Right ventricle myocardium superior (tissue), 1 donor: ENCODE results near the gene CCDC78. TPM values are rescaled to one million over a fixed set of nuclear protein-coding genes. Genes with fewer than 3 reads are reported as not detected.
"Not testable (repeated sequence)": the region's sequence is repeated elsewhere in the genome, so short reads cannot be mapped to it uniquely, and the experiment has no call there.

Source experiments
- ATAC-seq: fragments of 200-7000 bp; cut with Tn5 transposase; one replicate; pipeline ENCODE4 v1.9.1; 2020; ENCODE audit warnings: mild to moderate bottlenecking; ENCODE audit not compliant: poor library complexity
- DNase-seq: peaks from one replicate; pipeline ENCODE4 v3.0.0-alpha.2; 2020
- intact Hi-C: fragments of 100-400 bp; cut with DNase I; formaldehyde crosslinking; loops from one replicate; pipeline ENCODE4 v1.11.2; 2022
- total RNA-seq: library from RNA; stranded (reverse); fragmentation: NEBNext Ultra II Directional; extraction: Animal tissue kit (Norgen Biotek cat#: 25700); gene quantifications from one replicate; pipeline ENCODE4 v1.2.1, GENCODE V29; 2021
- donor health status: DM: no; HTN: yes; CAD: no; lungs with severe emphysema.

CCDC78 gene
- total RNA-seq, 1 donor from 2014 or later: 0.32 TPM

DNA sequence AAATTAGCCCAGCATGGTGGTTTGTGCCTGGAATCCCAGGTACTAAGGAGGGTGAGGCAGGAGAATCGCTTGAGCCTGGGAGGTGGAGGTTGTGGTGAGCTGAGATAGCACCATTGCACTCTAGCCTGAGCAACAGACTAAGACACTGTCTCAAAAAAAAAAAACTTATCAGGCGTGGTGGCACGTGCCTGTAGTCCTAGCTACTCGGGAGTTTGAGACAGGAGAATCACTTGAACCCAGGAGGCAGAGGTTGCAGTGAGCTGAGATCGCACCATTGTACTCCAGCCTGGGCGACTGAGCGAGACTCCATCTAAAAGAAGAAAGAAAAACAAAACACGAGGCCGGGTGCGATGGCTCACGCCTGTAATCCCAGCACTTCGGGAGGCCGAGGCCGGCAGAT, 16.7 kb upstream of the CCDC78 start:
- ATAC-seq, intact Hi-C loops, DNase-seq: not testable (repeated sequence)

DNA sequence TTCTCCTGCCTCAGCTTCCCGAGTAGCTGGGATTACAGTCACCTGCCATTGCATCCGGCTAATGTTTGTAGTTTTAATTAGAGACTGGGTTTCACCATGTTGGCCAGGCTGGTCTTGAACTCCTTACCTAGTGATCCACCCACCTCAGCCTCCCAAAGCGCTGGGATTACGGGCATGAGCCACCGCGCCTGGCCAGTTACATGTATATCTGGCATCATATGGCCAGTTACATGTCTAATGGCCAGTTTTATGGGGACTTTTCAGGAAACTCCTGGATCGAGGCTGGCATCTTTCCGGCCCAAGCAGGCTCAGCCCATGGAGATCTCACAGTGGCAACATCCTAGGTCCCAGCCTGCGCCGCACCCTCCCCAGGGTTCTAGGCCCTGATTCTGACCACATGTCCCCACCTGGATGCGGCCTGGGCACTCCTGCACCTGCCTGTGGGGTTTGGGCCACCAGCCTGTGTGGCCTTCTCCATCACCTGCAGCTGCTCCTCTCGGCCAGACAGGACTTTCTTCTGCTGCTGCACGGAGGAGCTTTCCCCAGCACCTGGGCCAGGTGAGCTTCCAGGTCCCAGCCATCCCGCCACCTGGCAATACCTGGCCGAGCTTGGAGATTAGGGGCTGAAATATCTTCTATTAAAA, 15.9 kb upstream of the CCDC78 start:
- no peak for DNase-seq
- intact Hi-C loops: no loop called here
- ATAC-seq: no peak

DNA sequence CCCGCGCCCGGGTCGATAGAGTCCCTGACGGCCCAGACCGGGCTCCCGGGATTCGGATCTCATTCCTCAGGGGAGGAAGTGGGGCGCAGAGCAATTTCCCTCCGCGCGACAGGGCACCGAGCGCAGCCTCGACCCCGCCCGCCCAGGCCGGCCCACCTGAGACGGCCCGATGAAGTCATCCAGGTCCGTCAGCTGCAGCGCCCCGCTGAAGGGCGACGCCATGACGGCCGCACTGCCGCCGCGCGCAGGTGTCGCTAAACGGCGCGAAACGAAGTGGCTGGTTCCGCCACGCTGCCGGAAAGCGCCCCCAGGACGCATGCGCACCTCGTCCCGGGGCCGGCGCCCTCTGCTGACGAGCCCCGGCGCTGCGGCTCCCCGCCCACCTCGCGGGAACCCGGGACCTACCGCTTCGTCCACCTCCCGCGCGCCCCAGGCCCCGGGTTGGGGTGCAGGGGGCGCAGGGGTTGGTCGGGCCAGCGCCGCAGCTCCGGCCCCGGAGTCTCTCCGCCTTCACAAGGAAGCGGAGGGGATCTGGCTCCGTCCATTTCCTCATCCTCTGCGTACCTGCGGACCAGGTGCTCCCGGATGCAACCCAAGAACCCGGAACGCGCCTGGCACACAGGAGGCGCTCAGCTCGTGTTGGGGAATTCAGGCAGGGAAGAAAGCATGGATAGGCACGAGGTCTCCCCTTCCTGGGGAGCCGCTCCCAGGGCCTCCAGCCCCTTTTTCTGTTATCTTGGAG, 14.7 kb upstream of the CCDC78 start, which contains the start of gene CIAO3:
TSS of gene CIAO3 (minus strand) at position 234 of the 742 bp plus-strand sequence. CDS start at position 222, 12 bp downstream.
- ATAC-seq: peak; percentile 96
- intact Hi-C loops: no loop called here

DNA sequence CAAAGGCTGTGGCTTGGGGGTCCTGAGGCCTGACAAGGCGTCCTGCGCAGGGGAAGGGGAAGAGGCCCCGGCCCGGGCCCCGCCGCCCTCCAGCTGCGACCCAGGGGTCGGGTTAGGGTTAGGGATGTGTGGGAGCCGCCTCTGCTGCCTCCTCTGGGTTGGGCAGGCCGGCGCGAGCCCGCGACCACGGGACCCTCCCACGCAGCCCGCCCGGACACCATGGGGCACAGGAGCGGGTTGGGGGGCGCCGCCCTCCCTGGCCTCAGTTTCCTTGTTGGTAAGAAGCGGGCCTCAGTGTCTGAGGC, 14.2 kb upstream of the CCDC78 start:
- intact Hi-C loops: no loop called here
- DNase-seq (no peak), ATAC-seq (peak; percentile 28)

More for the DNA sequence above, 14.7 kb upstream of the CCDC78 start, which contains the start of gene CIAO3:
- DNase-seq: peak; percentile 92

DNA sequence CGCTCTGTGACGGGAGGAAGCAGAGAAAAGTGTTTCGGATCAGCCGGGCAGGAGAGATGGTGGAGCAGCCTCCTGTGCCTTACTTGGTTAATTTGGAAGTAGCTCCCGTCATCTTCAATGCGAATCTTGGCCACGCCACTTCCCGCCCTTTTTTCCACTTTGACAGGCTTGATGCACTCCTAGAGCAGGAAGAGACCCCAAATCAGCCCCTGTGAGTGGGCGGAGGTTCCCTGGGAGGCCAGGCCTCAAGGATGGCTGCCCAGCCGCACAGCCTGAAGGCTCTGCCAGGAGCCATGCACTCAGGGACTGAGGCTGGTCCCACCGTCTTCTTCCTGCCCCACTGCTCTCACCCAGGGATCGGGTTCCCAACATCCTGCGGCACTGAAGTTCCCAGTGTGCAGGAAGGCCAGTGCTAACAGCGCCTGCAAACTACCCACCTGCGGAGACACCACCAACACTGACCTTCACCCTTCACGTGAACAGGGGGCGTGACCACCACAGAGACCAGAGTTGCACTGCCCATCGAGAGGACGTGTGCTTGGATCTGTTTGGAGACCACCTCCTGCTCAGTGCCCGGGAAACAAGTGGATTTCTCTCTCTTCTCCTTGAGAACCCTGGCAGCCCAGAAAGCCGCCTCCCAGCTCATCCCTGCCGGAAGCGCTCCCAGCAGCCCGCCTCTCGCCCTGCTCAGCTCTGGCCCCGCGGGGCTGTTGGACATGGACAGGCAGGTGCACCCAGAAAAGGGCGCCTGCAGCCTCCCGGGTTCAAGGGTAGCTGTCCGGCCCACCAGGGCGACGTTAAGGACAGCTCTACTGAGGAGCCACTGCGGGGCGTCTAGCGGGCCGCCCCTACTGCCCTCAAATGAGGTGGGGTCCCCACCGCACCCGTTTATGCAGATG, 13.6 kb upstream of the CCDC78 start:
- ATAC-seq: no peak
- no peak for DNase-seq
- intact Hi-C loops: no loop called here

DNA sequence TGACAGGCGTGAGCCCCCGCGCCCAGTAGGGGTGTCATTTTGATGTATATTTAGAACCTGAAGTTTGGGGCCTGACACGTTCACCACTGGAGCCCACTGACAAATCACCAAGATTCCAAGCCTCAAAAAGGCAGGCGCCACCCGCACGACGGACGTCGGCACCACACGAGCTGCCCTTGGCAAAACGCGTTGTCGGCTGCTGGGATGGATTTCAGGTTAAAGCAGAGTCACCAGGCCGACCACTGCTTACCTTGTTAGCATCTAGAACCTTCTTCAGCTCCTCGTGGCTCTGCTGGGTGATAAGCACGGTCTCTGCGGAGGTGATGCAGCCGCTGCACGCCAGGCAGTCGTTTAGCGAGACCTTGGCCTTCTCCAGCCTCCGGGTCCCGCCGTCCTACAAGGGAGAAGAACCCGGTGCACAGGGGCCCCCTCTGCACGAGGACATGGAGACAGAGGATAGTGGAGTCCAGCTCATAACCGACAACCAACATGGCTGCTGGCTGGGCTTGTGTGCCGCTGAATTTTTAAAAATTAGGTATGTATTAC, 10.8 kb upstream of the CCDC78 start:
- intact Hi-C loops: no loop called here
- no peak for ATAC-seq
- DNase-seq: no peak

DNA sequence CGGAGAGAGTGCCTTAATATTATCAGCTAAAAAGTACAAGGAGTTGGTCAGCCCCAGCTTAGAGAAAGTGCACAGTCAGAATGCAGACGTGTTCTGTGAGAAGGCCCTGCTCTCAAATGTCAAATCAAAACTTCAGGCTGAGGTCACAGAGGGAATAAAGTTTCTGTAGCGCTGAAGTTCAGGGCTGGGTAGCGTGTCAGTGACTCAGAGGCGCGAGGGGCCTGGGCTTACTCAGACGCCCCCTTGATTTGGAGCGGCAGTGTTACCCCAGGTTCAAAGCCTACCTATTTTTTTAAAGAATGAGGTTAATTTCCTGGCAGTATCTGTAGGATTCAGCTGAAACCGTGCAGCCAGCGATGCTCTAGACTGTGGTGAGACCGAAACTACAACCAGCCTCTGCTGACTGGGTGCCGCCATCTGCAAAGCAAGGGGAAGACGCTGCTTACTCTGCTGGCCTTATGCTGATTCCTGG, 9.8 kb upstream of the CCDC78 start:
- intact Hi-C loops: no loop called here
- DNase-seq: no peak
- ATAC-seq: no peak

DNA sequence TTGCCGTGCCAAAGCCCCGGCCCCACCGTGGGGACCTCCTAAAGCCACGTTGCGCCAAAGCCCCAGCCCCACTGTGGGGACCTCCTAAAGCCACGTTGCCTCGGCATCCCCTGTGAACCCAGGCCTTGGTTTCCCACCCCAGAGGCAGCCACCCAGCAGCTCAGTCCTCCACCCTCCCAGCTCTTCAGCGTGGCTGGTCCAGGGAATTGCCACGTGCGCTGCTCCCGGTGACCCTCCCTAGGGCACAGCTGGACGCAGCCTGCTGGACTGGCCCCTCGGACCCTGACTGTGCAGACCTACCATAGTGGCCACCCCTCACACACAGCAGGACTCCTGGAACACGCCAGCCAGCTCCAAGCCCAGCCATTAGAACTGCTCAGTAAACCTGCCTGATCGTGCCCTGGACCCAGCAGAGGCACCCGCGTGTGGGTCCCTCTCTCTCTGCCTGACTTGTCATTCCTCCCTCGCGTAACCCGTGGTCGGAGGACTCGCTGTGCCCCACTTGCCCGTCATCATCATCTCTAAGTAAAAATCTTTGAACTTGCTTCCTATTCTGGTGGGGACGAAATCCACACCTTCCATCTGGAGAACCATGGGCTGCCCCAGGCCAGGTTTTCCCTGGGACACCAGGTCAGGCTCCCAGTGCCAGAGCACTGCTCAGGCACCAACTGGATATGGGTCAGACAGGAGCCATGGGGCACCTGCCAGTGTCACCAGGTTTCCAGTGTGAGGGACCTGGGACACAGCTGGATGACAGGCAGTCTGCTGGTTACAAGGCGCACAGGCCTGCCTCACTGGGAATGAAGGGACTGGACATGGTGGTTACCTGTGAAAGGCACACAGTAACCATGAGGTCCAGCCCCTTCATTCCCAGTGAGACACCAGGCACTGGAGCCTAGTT, 9.0 kb upstream of the CCDC78 start:
- ATAC-seq: no peak
- intact Hi-C loops: no loop called here
- no peak for DNase-seq

DNA sequence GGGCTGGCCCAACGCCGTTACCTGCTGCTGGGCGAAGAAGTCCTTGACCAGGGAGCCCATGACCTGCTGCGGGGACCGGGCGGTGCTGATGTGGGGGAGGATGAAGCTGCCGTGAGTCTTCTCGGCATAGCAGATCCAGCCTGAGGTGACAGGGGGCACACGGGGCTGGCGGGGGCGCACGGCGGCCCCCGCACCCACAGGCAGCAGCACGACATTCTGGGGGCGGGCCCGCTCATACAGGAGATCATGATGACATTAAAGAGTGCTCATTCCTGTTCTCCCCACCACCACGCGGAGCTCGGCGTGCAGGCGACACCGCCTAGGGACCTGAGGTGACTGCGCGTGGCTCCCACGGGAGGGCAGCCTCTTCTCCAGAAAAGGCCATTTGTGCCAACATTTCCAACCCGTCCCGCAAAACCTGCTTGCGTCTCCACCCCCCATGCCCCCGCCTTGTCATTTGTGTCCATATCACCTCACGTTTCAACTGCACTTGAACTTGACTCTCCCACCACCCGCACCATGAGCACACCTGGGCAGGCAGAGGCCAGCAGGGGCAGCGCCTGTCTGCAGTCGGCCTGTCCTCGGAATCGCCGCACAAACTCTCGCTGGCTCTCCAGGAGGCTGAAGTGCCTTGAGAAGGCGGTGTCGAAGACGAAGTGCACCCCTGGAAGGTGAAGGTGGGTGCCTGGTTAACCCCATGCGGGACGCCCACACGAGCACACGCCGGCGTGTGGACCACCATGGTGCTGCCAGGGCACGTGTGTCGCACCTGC, 8.2 kb upstream of the CCDC78 start:
- ATAC-seq (no peak), DNase-seq (no peak)
- intact Hi-C loops: no loop called here

DNA sequence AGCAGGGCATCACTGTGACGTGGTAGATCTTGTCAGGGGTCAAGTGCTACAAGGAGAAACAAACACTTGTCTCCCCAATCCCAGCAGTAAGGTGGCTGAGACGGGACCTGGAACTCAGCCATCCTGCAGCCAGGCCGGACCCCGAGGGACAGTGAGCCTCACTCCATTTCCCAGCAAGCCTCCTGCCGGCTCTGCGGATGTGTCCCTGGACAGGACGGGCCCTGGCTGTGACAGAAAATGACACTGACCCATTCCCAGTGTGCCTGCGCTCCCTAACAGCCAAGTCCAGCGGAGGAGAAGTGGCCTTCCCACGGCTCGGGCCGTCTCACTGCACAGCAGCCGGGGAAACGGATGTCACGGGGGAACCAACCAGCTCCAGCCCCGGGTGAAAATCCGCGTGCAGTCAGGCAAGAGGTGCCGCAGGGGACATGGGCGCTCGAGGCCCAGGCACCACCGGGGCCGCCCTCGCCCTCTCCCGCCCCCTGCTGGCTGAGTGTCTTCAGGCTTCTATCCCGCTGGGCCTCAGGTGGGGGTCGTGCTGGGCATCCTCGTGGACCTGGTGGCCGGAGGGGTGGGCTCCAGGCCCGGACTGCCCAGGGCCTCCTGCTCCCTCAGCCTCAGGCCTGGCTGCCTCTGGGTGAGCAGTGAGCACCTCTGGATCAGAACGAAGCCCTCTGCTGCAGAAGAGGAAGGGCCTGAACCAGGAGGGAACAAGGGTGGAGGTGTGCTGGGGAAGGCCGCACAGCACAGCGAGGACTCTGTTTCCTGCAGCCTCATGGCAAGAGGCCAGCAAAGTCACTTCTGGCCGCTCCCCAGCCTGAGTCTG, 7.4 kb upstream of the CCDC78 start:
- DNase-seq (no peak), ATAC-seq (no peak)
- intact Hi-C loops: no loop called here

DNA sequence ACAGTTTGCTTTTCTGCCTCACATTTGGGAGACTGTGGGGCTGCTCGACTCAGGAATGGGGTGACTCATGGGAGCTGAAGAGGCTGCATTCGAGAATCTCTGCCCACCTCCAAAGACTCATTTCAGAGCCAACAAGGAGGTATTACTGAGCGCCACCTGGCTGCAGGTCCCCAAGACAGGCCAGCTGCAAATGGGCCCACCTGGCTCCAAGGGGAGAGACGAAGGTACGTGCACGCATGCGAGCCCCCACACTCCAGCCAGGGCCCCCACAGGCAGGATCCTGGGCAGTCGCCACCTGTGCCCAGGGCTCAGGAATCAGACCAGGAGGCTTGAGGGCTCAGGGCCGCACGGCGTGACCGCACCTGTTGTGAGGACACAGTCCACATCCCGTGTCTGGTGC, 6.7 kb upstream of the CCDC78 start:
- ATAC-seq: no peak
- no peak for DNase-seq
- intact Hi-C loops: no loop called here

DNA sequence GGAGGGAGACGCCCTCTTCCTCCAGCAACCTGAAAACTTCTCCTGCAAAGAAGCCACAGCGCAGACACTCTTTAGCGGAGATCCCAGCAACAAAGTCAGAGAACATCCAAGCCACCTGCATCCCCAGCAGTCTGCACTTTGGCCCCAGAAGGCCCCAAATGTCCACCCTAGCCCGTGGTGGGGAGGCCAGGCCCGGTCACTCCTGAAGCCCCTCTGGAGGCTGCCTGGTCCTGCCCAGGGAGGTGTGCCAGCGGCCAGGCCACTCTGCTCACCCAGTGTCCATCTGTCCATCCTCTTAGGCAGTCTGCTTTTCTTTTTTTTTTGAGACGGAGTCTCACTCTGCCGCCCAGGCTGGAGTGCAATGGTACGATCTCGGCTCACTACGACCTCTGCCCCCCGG, 6.1 kb upstream of the CCDC78 start:
- DNase-seq (no peak), ATAC-seq (no peak)
- intact Hi-C loops: no loop called here

DNA sequence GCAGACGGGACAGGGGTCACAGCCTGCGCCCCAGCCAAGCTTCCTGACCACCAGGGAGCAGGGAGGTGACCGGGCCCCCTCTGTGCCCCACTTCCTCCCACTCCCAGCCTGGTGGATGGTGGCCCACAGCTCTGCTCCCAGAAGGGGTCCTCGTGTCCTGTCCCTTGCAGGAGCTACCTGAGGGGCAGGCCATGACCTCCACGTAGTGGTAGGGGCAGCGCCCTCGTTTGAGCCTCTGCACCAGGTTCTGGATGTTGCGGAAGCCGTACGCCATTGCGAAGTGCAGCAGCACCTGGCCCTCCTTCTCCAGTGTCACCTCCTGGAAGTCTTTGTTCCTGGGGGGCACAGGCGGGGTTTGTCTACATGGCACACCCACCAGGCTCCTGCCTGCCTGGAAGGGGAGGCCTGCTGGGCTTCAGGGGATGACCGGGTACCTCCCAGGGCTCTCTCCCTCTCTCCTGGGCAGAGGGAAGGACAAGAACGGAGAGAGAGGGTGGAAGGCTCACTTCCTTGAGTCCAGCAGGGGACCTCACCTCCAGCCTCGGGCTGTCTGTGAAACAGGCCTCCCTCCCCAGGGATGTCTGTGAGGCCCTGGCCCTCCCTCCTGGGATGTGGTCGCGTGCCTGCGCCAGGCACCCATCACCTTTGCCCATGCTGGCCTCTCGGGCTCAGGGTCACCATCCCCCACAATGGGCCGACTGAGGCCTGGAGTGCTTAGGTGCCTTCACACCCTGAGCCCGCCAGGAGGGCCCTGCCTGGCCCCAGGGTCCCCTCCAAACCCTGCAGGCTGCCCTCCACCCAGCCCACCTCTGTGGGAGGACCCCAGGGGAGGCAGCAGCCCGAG, 4.6 kb upstream of the CCDC78 start:
- intact Hi-C loops: no loop called here
- DNase-seq: no peak
- no peak for ATAC-seq

DNA sequence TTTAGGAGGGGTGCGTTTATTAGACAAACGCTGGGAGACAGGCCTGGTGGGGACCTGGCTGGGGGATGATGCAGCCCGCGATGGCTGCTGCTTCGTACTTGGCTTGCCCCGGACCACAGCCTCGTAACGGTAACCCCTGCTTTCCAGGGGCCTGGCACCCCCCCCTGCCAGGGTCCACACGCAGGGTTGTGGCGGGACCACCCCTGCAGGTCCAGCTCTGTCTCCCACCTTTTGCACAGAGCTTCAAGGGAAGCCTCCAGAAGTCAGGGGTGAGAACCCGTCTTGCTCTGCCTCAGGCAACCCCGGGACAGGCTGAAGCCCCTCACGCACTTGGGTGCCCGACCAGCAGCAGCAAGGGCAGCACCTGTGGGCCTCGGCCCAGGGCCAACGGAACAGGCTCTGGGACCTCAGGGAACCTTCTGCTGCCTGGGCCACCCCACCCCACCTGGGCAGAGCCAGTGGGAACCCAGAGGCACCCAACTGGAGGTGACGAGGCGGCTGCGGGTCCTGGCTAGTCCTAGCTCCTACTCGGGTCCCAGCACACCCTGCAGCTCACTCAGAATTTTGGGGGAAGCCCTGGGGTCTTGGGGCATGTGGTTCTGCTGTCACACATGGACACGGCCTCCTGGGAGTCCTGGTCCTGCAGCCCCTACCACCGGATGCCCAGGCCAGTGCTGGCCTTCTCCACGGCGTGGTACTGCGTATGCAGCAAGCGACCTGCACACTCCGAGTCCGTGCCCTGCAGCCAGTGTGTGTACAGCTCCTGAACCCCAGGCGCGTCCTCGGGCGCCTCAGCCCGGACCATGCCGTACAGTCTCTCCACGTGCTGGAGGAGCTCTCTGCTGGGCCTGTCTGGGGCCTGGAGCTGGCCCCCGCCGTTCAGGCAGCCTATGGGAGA, 3.8 kb upstream of the CCDC78 start:
- ATAC-seq (no peak), DNase-seq (no peak)
- intact Hi-C loops: no loop called here
